Lower leg skin (tissue), 3 donors: ENCODE data around the gene MAPK4.

ENCODE experiments used
- CTCF ChIP-seq, 3 donors: fragments of 450-650 bp; IDR thresholded peaks; one replicate each; pipeline ENCODE4 v1.5.1; 2016; ENCODE audit warnings: antibody characterized with exemption in 3 of 3, mild to moderate bottlenecking in 3 of 3, moderate library complexity in 2 of 3
- POLR2A ChIP-seq, 2 donors: fragments of 450-650 bp; IDR thresholded peaks; one replicate each; pipeline ENCODE4 v1.6.1; 2016 to 2017; ENCODE audit warnings: antibody characterized with exemption in 2 of 2, mild to moderate bottlenecking in 1 of 2, moderate library complexity in 1 of 2

- TF ChIP-seq POLR2A (IDR thresholded peaks at IDR 0.05), result no peak
- TF ChIP-seq CTCF (IDR thresholded peaks at IDR 0.05), result no peak
Measured at GRCh38 chr18:50665519-50665918, 105.6 kb downstream of the MAPK4 start.
